Naive thymus-derived CD8-positive, alpha-beta T cell (primary cell): ENCODE data around the gene H6PD. TPM values are rescaled to one million over a fixed set of nuclear protein-coding genes. Genes with fewer than 3 reads are reported as not detected.

Source experiments
- ATAC-seq, 2 donors: fragments of 150-1000 bp; cut with Tn5 transposase in 1 of 2; sonication (Bioruptor Pico), chemical (Tn5 transposase) in 1 of 2; 1 replicate in 1 of 2; 2 replicates in 1 of 2; pipeline ENCODE4 v1.10.0; 2021; ENCODE audit warnings: mild to moderate bottlenecking in 2 of 2, moderate library complexity in 2 of 2
- POLR2A ChIA-PET: fragments of 350-600 bp; sonication (Branson Sonifier 250); formaldehyde crosslinking; loops from one replicate; lab custom pipeline; 2021; ENCODE audit warnings: antibody characterized with exemption; lab: Charles Lee
- DNase-seq, 10 donors: peaks; one replicate each; pipeline versions ENCODE4 v3.0.0 to v3.0.0-alpha.2; 2020 to 2022
- H3K27ac Mint-ChIP-seq, 10 donors: one replicate each; pipeline ENCODE4 v1.8.0; 2020 to 2022; ENCODE audit warnings: mild to moderate bottlenecking in 10 of 10, mixed read lengths in 10 of 10, moderate library complexity in 4 of 10, inconsistent platforms in 1 of 10
- H3K27me3 Mint-ChIP-seq, 5 donors: one replicate each; pipeline ENCODE4 v1.8.0; 2021 to 2022; ENCODE audit warnings: mixed read lengths in 5 of 5
- H3K36me3 Mint-ChIP-seq, 3 donors: one replicate each; pipeline ENCODE4 v1.8.0; 2020 to 2022; ENCODE audit warnings: mixed read lengths in 3 of 3, mild to moderate bottlenecking in 2 of 3, inconsistent platforms in 1 of 3
- H3K4me1 Mint-ChIP-seq, 4 donors: one replicate each; pipeline ENCODE4 v1.8.0; 2021 to 2022; ENCODE audit warnings: mixed read lengths in 4 of 4
- H3K4me3 Mint-ChIP-seq, 10 donors: one replicate each; pipeline ENCODE4 v1.8.0; 2020 to 2022; ENCODE audit warnings: mild to moderate bottlenecking in 10 of 10, mixed read lengths in 10 of 10, moderate library complexity in 6 of 10, inconsistent platforms in 1 of 10
- H3K9me3 Mint-ChIP-seq, 9 donors: one replicate each; pipeline ENCODE4 v1.8.0; 2020 to 2022; ENCODE audit warnings: mixed read lengths in 9 of 9, mild to moderate bottlenecking in 3 of 9, inconsistent platforms in 1 of 9, moderate library complexity in 1 of 9
- polyA plus RNA-seq, 3 donors: library from polyadenylated mRNA; unstranded; fragments of 300-500 nt; fragmentation: Illumina TruSeq; gene quantifications; one replicate each; pipeline ENCODE4 v1.2.3, GENCODE V29; 2021
- total RNA-seq, 8 experiments: library from RNA in 2 of 8; stranded (reverse) in 2 of 8; gene quantifications; one replicate each; pipeline ENCODE4 v1.2.3 and lab custom pipeline; 2021 to 2026

H6PD gene
- total and polyA plus RNA-seq, 5 experiments from 2014 or later = 8.5 to 18.9 (median 14.9) TPM

DNA sequence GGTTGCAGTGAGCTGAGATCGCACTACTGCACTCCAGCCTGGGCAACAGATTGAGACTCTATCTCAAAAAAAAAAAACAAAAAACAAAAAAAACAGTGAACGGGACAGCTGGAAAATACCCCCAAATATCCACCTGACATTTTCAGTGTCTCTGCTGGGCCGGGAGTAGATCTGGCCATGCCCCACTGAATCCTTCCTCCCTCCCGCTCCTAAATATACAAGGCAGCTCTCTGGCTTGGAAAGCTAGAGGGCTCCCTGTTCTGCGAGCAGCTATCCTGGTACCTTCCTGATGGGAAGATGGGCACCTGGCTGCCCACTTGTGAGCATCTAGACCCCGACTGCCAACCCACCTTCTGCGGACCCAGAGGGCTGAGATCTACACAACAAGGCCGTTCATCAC lies 79.5 kb downstream of the H6PD start:
- no peak overlapping the region for H3K27ac Mint-ChIP-seq
- no peak for ATAC-seq
- DNase-seq = no peak
- POLR2A ChIA-PET = no interaction called here
- H3K27me3 Mint-ChIP-seq = no peaks in the 10 kb centered on the region
- peaks cover 4 to 33% (median 26%) of the 10 kb centered on the region in 4 donors for H3K4me1 Mint-ChIP-seq
- H3K9me3 Mint-ChIP-seq = no peaks in the 10 kb centered on the region
- no peak overlapping the region for H3K4me3 Mint-ChIP-seq
- H3K36me3 Mint-ChIP-seq = no peaks in the 10 kb centered on the region

DNA sequence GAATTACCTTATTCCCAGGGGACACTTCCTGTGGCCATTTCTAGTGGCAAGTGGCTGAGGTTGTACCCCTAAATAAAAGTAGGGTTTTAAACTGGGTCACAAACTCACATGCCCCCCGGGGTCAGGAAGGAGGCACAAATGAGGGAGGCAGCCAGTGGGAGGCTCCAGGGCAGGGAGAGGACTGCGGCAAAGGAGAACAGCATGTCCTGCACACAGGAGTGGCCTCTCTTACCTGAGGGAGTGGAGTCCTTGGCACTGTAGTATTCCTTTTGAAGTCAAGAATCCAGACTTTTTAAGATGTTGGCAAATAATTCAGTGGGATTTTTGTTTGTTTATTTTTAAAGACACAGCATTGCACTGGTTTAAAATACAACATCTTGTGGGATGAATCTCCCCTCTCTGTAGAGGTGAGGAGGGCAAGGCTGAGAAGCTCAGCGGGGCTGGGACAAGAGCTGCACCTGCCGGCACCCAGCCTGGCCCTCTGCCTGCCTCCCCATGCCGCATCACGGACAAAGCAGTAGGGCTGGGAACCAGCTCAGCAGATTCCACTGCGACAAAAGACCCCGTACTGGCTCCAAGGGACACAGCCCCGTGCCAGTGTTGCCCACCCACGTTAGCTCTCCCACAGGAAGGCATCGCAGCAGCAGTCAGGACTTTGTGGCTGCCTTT lies 80.3 kb downstream of the H6PD start:
- no peak overlapping the region for H3K4me3 Mint-ChIP-seq
- H3K27me3 Mint-ChIP-seq = no peaks in the 10 kb centered on the region
- POLR2A ChIA-PET = no interaction called here
- peaks cover 4 to 33% (median 26%) of the 10 kb centered on the region in 4 donors for H3K4me1 Mint-ChIP-seq
- H3K9me3 Mint-ChIP-seq = no peaks in the 10 kb centered on the region
- ATAC-seq (no peak), DNase-seq (no peak)
- no peaks in the 10 kb centered on the region for H3K36me3 Mint-ChIP-seq
- no peak overlapping the region for H3K27ac Mint-ChIP-seq

DNA sequence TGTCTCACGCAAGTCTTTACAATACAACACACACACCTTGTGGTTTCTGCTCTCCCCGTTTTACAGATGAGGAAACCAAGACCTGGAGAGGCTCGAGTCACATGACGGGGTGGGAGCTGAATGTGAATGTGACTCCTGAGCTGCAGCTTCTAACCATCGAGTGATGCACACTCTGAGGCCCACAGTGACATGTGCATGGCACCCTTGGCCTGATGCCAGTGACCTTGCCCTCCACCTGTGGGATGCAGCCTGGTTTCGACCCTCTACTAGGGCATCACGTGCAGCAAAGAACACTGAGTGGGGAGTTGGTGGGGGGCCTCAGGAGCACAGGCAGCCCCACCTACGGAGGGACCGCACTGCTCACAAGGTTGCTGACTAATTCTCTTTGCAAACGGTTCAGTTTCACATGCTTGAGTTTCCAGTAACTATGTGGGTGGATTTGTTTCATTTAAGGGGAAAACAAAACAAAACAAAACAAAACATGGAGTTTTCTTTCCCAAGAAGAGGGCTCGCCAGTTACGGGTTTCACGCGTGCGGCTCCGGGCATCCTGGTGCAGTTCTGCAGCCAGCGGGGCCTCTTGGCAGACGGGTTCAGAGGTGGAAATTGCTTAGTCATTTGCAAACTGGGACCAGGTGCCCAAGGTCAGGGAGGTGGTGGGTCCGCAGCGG lies 81.0 kb downstream of the H6PD start:
- no peak overlapping the region for H3K27ac Mint-ChIP-seq
- ATAC-seq = no peak
- peaks cover 4 to 33% (median 26%) of the 10 kb centered on the region in 4 donors for H3K4me1 Mint-ChIP-seq
- POLR2A ChIA-PET = no interaction called here
- no peaks in the 10 kb centered on the region for H3K9me3 Mint-ChIP-seq
- no peaks in the 10 kb centered on the region for H3K36me3 Mint-ChIP-seq
- DNase-seq = no peak
- H3K4me3 Mint-ChIP-seq = no peak overlapping the region
- H3K27me3 Mint-ChIP-seq = no peaks in the 10 kb centered on the region

DNA sequence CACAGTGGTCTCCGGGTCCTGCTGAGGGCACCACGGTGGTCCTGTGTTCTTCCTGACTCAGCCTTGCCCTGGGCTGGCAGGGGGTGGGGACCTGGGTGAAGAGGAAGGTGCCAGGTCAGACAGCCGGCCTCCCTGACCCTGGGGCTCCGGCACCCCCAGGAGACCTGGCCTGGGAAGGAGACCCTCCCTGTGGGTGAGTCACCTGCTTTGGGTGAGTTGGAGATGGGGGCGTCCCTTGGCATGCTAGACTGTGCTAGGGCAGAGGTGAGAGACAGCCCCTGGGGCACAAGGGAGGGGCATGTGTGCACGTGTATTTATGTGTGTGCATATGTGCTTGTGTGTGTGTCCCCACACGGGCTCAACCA lies 81.5 kb downstream of the H6PD start:
- no peak for DNase-seq
- H3K4me1 Mint-ChIP-seq = peaks cover 4 to 33% (median 26%) of the 10 kb centered on the region in 4 donors
- no peaks in the 10 kb centered on the region for H3K9me3 Mint-ChIP-seq
- ATAC-seq = no peak
- no peak overlapping the region for H3K27ac Mint-ChIP-seq
- no peak overlapping the region for H3K4me3 Mint-ChIP-seq
- POLR2A ChIA-PET = no interaction called here
- no peaks in the 10 kb centered on the region for H3K36me3 Mint-ChIP-seq
- H3K27me3 Mint-ChIP-seq = no peaks in the 10 kb centered on the region

DNA sequence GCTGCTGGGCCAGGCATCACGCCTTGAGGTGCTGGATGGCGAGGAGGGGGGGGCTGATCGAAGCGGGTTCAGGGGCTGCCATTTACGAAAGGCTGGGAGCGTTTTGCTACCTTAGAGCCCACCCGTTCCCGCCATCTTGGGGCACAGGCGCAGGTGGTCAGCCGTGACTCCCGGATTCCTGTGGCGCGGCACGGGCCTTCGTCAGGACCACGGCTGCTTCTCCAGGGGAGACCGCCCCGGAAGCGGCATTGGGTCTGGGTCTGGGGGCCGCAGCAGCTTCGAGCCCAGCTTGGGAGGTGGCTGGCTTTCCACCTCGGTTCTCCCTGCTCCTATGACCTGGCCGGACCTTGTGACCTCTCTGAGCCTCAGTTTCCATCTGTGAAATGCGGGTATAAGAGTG lies 81.9 kb downstream of the H6PD start:
- ATAC-seq (no peak), DNase-seq (no peak)
- Mint-ChIP-seq H3K27ac (peak overlapping the region in 1 of 10 donors; percentile 55), H3K4me3 (no peak overlapping the region), H3K4me1 (peaks cover 4 to 33% (median 26%) of the 10 kb centered on the region in 4 donors), H3K36me3 (no peaks in the 10 kb centered on the region), H3K9me3 (no peaks in the 10 kb centered on the region), H3K27me3 (no peaks in the 10 kb centered on the region)
- POLR2A ChIA-PET = no interaction called here

GRCh38 chr1:9317072-9317471 lies 82.5 kb downstream of the H6PD start:
- no peaks in the 10 kb centered on the region for H3K9me3 Mint-ChIP-seq
- DNase-seq (no peak), ATAC-seq (no peak)
- peaks cover 4 to 33% (median 26%) of the 10 kb centered on the region in 4 donors for H3K4me1 Mint-ChIP-seq
- no peaks in the 10 kb centered on the region for H3K27me3 Mint-ChIP-seq
- H3K27ac Mint-ChIP-seq = peak overlapping the region in 4 of 10 donors; percentile 34 to 57 (median 48)
- H3K4me3 Mint-ChIP-seq = peak overlapping the region in 4 of 10 donors; percentile 68 to 79 (median 70)
- H3K36me3 Mint-ChIP-seq = no peaks in the 10 kb centered on the region
- POLR2A ChIA-PET = no interaction called here

- Mint-ChIP-seq H3K27me3 (no peaks in the 10 kb centered on the region), H3K4me3 (peak overlapping the region; percentile 48 to 79 (median 70)), H3K27ac (peak overlapping the region in 2 of 10 donors; percentile 14 to 57), H3K36me3 (no peaks in the 10 kb centered on the region), H3K9me3 (no peaks in the 10 kb centered on the region), H3K4me1 (peaks cover 4 to 33% (median 26%) of the 10 kb centered on the region in 4 donors)
- POLR2A ChIA-PET = interaction anchor here (0.7 kb wide), 1 partner anchor 83 kb away, joined by 3 read pairs; the partner anchor contains the start of gene H6PD
- ATAC-seq (peak in 1 of 2 donors; percentile 18), DNase-seq (peak in 1 of 10 donors; percentile 7)
Measured at GRCh38 chr1:9317591-9318417, 83.2 kb downstream of the H6PD start.

GRCh38 chr1:9319208-9319788 lies 84.7 kb downstream of the H6PD start:
- peak overlapping the region in 1 of 10 donors; percentile 22 for H3K4me3 Mint-ChIP-seq
- no peak for ATAC-seq

GRCh38 chr1:9319789-9320519 lies 85.4 kb downstream of the H6PD start:
- POLR2A ChIA-PET = no interaction called here
- H3K4me1 Mint-ChIP-seq = peaks cover 4 to 28% (median 24%) of the 10 kb centered on the region in 4 donors

More at GRCh38 chr1:9319208-9319788, 84.7 kb downstream of the H6PD start:
- Mint-ChIP-seq H3K27me3 (no peaks in the 10 kb centered on the region), H3K27ac (no peak overlapping the region), H3K36me3 (no peaks in the 10 kb centered on the region), H3K9me3 (no peaks in the 10 kb centered on the region), H3K4me1 (peaks cover 4 to 33% (median 26%) of the 10 kb centered on the region in 4 donors)
- DNase-seq = no peak
- POLR2A ChIA-PET = no interaction called here

More at GRCh38 chr1:9319789-9320519, 85.4 kb downstream of the H6PD start:
- no peaks in the 10 kb centered on the region for H3K9me3 Mint-ChIP-seq
- no peak for DNase-seq
- no peaks in the 10 kb centered on the region for H3K27me3 Mint-ChIP-seq
- H3K4me3 Mint-ChIP-seq = no peak overlapping the region
- ATAC-seq = no peak
- H3K27ac Mint-ChIP-seq = no peak overlapping the region
- H3K36me3 Mint-ChIP-seq = no peaks in the 10 kb centered on the region
